ENCODE measurements around the gene AMER1. TPM values are rescaled to one million over a fixed set of nuclear protein-coding genes. Genes with fewer than 3 reads are reported as not detected.
"Not testable (repeated sequence)": the region's sequence is repeated elsewhere in the genome, so short reads cannot be mapped to it uniquely, and the experiment has no call there.

The AMER1 gene
- total RNA-seq (1 to 10 TPM; 2.8 to 8.7 (median 4.7) TPM), polyA plus RNA-seq (1 to 10 TPM in 2 of 3 donors, under 1 TPM in 1; 0.54 to 3.1 (median 2.3) TPM)
- long read RNA-seq, donor 1: 0 reads
- long read RNA-seq, donor 2, full-length matches to known transcripts: 5 of 5 reads
- long read RNA-seq, donor 2, partial matches to known transcripts: 0 of 5 reads
- long read RNA-seq, donor 2, other reads (novel, unspliced or antisense): 0 of 5 reads
- long read RNA-seq, donor 3: 0 reads
- long read RNA-seq, donor 4: 0 reads
- long read RNA-seq, donor 5: 0 reads
- long read RNA-seq, donor 6: 0 reads
- long read RNA-seq, donor 7, full-length matches to known transcripts: 1 of 1 reads
- long read RNA-seq, donor 7, partial matches to known transcripts: 0 of 1 reads
- long read RNA-seq, donor 7, other reads (novel, unspliced or antisense): 0 of 1 reads
- long read RNA-seq, donor 8: 0 reads
- long read RNA-seq, donor 9, full-length matches to known transcripts: 2 of 2 reads
- long read RNA-seq, donor 9, partial matches to known transcripts: 0 of 2 reads
- long read RNA-seq, donor 9, other reads (novel, unspliced or antisense): 0 of 2 reads
- long read RNA-seq, donor 10: 0 reads

- peaks cover 9 to 16% of the 10 kb centered on the region in 2 donors for H3K4me1 ChIP-seq (replicated peaks in 1 of 2)
- peak within 1 kb of the TSS in 3 of 4 donors; percentile 25 to 70 (median 43) for H3K4me3 ChIP-seq
- DNase-seq: no peak
- intact Hi-C loops (cut with DNase I): loop anchor here in 1 of 2 donors (10.0 kb wide), 1 partner anchor 111 kb away; no protein-coding TSS in a partner anchor
- no peaks in the 10 kb centered on the region for H3K36me3 ChIP-seq (replicated peaks in 1 of 2)
- no peaks in the 10 kb centered on the region for H3K9me3 ChIP-seq (replicated peaks in 1 of 3)
- 0 to 64% (median 13%) methylated on average over 2 to 29 of the region's 29 CpGs for WGBS, 4 donors
- no peak for TF ChIP-seq POLR2A (IDR thresholded peaks at IDR 0.05)
- no peak for TF ChIP-seq CTCF (IDR thresholded peaks at IDR 0.05)
- H3K27ac ChIP-seq: peak within 1 kb of the TSS; percentile 65 to 95 (median 88)
- H3K27me3 ChIP-seq: no peaks in the 10 kb centered on the region
Measured at GRCh38 chrX:64205441-64205734, at the start of gene AMER1. AMER1 (minus strand) TSS chrX:64205708; CDS start chrX:64193286, 12,422 bp downstream.

GRCh38 chrX:64230123-64230970 lies 24.8 kb upstream of the AMER1 start, which contains the start of gene ASB12:
ASB12 (minus strand) TSS chrX:64230607; CDS start chrX:64225650, 4,957 bp downstream.
- H3K36me3 ChIP-seq (replicated peaks in 1 of 2): no peaks in the 10 kb centered on the region
- intact Hi-C loops (cut with DNase I): no loop called here
- H3K4me3 ChIP-seq: no peak within 1 kb of the TSS
- H3K27me3 ChIP-seq: no peaks in the 10 kb centered on the region
- no peaks in the 10 kb centered on the region for H3K9me3 ChIP-seq (replicated peaks in 1 of 3)
- WGBS, 4 donors: 57 to 76% (median 65%) methylated on average over 3 to 17 of the region's 17 CpGs
- H3K27ac ChIP-seq: no peak within 1 kb of the TSS
- no peaks in the 10 kb centered on the region for H3K4me1 ChIP-seq (replicated peaks in 1 of 2)
- no peak for DNase-seq
- TF ChIP-seq POLR2A (IDR thresholded peaks at IDR 0.05) (no peak), CTCF (IDR thresholded peaks at IDR 0.05) (no peak)

GRCh38 chrX:64229154-64229553 lies 23.6 kb upstream of the AMER1 start:
- DNase-seq: no peak
- intact Hi-C loops (cut with DNase I): no loop called here
- TF ChIP-seq POLR2A (IDR thresholded peaks at IDR 0.05): no peak
- no peak for TF ChIP-seq CTCF (IDR thresholded peaks at IDR 0.05)
- Histone ChIP-seq H3K27me3 (no peaks in the 10 kb centered on the region), H3K36me3 (replicated peaks in 1 of 2) (no peaks in the 10 kb centered on the region), H3K4me3 (no peak overlapping the region), H3K4me1 (replicated peaks in 1 of 2) (no peaks in the 10 kb centered on the region), H3K9me3 (replicated peaks in 1 of 3) (no peaks in the 10 kb centered on the region), H3K27ac (no peak overlapping the region)
- 28 to 69% (median 51%) methylated on average over 3 of the region's 3 CpGs for WGBS, 4 donors

GRCh38 chrX:64218023-64218422 lies 12.5 kb upstream of the AMER1 start:
- Histone ChIP-seq H3K4me3 (no peak overlapping the region), H3K4me1 (replicated peaks in 1 of 2) (no peaks in the 10 kb centered on the region), H3K27ac (no peak overlapping the region), H3K9me3 (replicated peaks in 1 of 3) (no peaks in the 10 kb centered on the region), H3K27me3 (no peaks in the 10 kb centered on the region), H3K36me3 (replicated peaks in 1 of 2) (no peaks in the 10 kb centered on the region)
- DNase-seq: no peak
- intact Hi-C loops (cut with DNase I): no loop called here
- TF ChIP-seq POLR2A (IDR thresholded peaks at IDR 0.05): no peak
- no peak for TF ChIP-seq CTCF (IDR thresholded peaks at IDR 0.05)
- 88 to 91% (median 91%) methylated on average over 4 of the region's 4 CpGs; no CpG with 5 or more reads in 1 of the 4 donors for WGBS, 4 donors

- H3K27me3 ChIP-seq; intact Hi-C loops (cut with DNase I); H3K27ac ChIP-seq; H3K4me1 ChIP-seq (replicated peaks in 1 of 2); H3K4me3 ChIP-seq; DNase-seq; H3K9me3 ChIP-seq (replicated peaks in 1 of 3); H3K36me3 ChIP-seq (replicated peaks in 1 of 2): not testable (repeated sequence)
Measured at GRCh38 chrX:64213989-64214388, 8.5 kb upstream of the AMER1 start.

Measured in adrenal gland (tissue), 19 donors.